Mesothelial cell of epicardium (in vitro differentiated cells): ENCODE measurements around the gene CCZ1B. TPM values are rescaled to one million over a fixed set of nuclear protein-coding genes. Genes with fewer than 3 reads are reported as not detected.
"Not testable (repeated sequence)": the region's sequence is repeated elsewhere in the genome, so short reads cannot be mapped to it uniquely, and the experiment has no call there.

Experiments
- DNase-seq, 2 experiments: peaks; one replicate each; pipeline ENCODE4 v3.0.0; 2021; ENCODE audit warnings: low spot score in 2 of 2; ENCODE audit not compliant: unreplicated experiment in 2 of 2
- H3K27ac Mint-ChIP-seq: 2 replicates; pipeline ENCODE4 v1.8.0; 2021; ENCODE audit warnings: mixed read lengths
- H3K27me3 Mint-ChIP-seq: 2 replicates; pipeline ENCODE4 v1.8.0; 2021; ENCODE audit warnings: low read depth, mixed read lengths
- H3K36me3 Mint-ChIP-seq: 2 replicates; pipeline ENCODE4 v1.8.0; 2021; ENCODE audit warnings: mixed read lengths
- H3K4me1 Mint-ChIP-seq: 2 replicates; pipeline ENCODE4 v1.8.0; 2021; ENCODE audit warnings: mixed read lengths
- H3K4me3 Mint-ChIP-seq: 2 replicates; pipeline ENCODE4 v1.8.0; 2021; ENCODE audit warnings: mild to moderate bottlenecking, moderate library complexity, mixed read lengths
- H3K9me3 Mint-ChIP-seq: 2 replicates; pipeline ENCODE4 v1.8.0; 2021; ENCODE audit warnings: mixed read lengths
- total RNA-seq: library from RNA; stranded (reverse); gene quantifications from 3 replicates; pipeline ENCODE4 v1.2.1, GENCODE V29; 2021

The CCZ1B gene
- total RNA-seq, 1 donor from 2014 or later = 68.1 TPM

- not testable (repeated sequence) for H3K36me3 Mint-ChIP-seq, DNase-seq, H3K4me1 Mint-ChIP-seq, H3K9me3 Mint-ChIP-seq, H3K4me3 Mint-ChIP-seq, H3K27ac Mint-ChIP-seq, H3K27me3 Mint-ChIP-seq
Observed at GRCh38 chr7:6761186-6761585, 64.9 kb downstream of the CCZ1B start.

- not testable (repeated sequence) for H3K9me3 Mint-ChIP-seq, H3K4me3 Mint-ChIP-seq, H3K36me3 Mint-ChIP-seq, DNase-seq, H3K4me1 Mint-ChIP-seq, H3K27me3 Mint-ChIP-seq, H3K27ac Mint-ChIP-seq
Observed at GRCh38 chr7:6753964-6754363, 72.1 kb downstream of the CCZ1B start, which contains the start of gene RSPH10B2. RSPH10B2 (plus strand) TSS chr7:6754103; CDS start chr7:6757678, 3,575 bp downstream.

DNA sequence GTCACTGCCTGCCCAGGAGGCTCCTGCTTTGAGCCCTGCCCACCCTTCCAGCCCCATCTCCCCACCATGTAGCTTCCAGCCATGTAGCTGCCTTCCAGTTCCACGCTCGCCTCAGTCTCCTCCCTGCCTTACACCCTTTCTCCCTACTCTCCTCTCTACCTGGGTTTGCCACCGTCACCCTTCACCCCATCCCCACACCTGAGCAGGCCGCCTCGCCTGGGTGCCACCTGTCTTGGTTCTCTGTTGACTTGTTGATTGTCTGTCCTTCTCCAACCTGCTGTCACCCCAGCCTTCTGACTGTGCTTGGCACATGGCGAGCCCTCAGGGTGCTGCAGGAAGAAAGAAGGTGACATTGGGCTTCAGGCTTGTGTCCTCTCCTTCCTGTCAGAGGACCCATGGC is 75.9 kb downstream of the CCZ1B start:
- DNase-seq, H3K4me3 Mint-ChIP-seq, H3K36me3 Mint-ChIP-seq, H3K27ac Mint-ChIP-seq, H3K4me1 Mint-ChIP-seq, H3K27me3 Mint-ChIP-seq, H3K9me3 Mint-ChIP-seq: not testable (repeated sequence)

DNA sequence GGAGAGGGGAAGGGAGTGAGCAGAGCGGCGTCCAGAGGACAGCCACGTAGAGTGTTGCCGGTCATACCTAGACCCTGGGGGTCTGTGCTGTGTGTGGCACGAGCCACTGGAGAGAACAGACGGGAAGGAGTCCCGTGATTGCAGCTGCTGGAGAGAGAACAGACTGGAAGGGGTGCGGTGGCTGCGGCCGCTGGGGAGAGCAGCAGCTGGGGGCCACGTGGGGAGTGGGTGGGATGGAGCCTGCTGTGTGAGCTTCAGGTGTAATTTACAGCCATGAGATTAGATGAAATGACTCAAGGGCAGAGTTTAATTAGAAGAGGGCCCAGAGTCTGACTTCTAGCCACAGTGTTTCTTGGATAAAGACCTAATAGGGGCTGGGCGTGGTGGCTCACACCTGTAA is 76.7 kb downstream of the CCZ1B start:
- H3K27ac Mint-ChIP-seq, DNase-seq, H3K27me3 Mint-ChIP-seq, H3K4me3 Mint-ChIP-seq, H3K9me3 Mint-ChIP-seq, H3K36me3 Mint-ChIP-seq, H3K4me1 Mint-ChIP-seq: not testable (repeated sequence)

Other genes starting within 250 kb of the CCZ1B start
- 66.9 to 75.3 TPM (median 67.9 TPM) in 3 replicates for gene ZDHHC4, start 248.8 kb downstream of the CCZ1B start, total RNA-seq
- 44.1 to 44.5 TPM (median 44.4 TPM) in 3 replicates for gene INTS15, start 236.3 kb downstream of the CCZ1B start, total RNA-seq
- gene ZNF853, start 210.7 kb downstream of the CCZ1B start, total RNA-seq = 22.7 to 23.5 TPM (median 22.9 TPM) in 3 replicates
- 55.9 to 58.5 TPM (median 57.9 TPM) in 3 replicates for gene ZNF316, start 189.0 kb downstream of the CCZ1B start, total RNA-seq
- 31.5 to 32.2 TPM (median 31.8 TPM) in 3 replicates for gene ZNF12, start 119.3 kb downstream of the CCZ1B start, total RNA-seq
- gene RSPH10B2, start 72.2 kb downstream of the CCZ1B start, total RNA-seq = 0.45 to 0.95 TPM in 2 of 3 replicates, not detected in the other